ENCODE results near the gene ZWILCH.
"Not testable (repeated sequence)": the region's sequence is repeated elsewhere in the genome, so short reads cannot be mapped to it uniquely, and the experiment has no call there.

The ZWILCH gene

DNA sequence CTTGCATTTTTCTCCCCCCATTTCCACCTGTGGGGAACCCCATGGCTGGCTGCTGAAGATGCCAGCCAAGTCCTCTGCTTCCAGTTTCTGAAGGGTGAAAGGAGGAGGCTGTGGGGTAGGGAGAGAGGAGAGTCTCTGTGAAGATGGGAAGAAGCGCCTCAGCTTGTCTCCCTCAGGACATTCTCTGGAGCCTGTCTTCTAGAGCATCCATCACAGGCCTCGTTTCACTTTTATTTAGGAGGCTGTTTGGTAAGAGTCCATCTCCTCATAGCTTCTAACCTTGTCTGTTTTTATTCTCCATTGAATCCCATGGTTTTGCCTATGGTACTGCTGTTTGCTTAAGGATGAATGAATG lies 69.4 kb downstream of the ZWILCH start:
- in situ Hi-C loops (cut with MboI; ENCODE audit: low sequenced_read_pairs), result no loop called here

DNA sequence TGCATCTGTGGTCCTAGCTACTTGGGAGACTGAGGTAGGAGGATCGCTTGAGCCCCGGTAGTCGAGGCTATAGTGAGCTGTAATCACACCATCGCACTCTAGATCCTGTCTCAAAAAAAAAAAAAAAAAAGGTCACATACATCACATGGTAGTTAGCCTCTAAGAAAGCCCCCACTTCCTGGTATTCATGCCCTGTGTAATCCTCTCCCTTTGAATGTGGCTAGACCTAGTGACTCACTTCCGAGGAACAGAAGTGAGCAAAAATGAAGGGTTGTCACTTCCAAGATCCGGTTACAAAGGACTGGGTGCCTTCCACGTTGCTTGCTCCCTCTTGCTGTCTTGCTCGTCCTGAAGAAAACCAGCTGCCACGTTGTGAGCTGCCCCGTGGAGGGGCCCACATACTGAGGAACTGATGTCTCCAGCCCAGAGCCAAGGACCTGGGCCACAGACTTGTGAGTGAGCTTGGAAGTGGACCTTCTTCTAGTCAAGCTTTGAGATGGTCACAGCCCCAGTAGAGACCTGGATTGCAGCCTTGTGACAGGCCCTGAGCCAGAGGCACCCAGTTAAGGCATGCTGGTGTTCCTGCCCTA lies 73.3 kb downstream of the ZWILCH start:
- in situ Hi-C loops (cut with MboI; ENCODE audit: low sequenced_read_pairs), result no loop called here

DNA sequence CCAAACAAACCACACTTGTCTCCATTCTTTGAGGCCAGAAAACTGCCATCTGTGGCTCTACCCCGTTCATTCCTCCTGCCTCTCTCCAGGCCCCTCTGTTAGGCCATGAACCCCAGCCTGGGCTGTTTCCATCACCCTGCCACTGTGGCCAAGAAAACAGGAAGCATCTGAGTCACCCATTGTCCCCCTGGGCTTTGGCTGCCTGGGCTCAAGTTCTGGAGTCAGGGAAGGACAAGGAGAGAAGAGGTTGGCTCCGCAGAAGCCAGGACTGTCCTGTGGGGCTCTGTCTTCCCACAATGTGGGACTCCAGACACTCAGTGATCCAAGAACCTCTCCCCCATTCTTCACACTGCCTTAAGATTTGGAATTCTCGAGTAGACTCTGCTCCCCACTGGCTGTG lies 75.5 kb downstream of the ZWILCH start:
- in situ Hi-C loops (cut with MboI; ENCODE audit: low sequenced_read_pairs), result no loop called here

DNA sequence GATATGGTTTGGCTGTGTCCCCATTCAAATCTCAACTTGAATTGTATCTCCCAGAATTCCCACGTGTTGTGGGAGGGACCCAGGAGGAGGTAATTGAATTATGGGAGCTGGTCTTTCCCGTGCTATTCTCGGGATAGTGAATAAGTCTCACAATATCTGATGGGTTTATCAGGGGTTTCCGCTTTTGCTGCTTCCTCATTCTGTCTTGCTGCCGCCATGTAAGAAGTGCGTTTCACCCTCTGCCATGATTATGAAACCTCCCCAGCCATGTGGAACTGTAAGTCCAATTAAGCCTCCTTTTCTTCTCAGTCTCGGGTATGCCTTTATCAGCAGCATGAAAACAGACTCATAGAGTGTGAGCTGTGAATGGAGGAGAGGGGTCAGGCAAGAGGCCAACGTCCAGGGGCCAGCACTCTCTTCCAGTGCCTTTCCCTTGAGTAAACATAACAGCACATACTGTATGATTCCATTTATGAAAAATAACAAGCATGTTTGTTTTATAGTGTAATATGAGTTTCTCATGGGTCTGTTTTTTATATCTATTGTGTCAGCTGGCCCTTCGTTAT lies 76.9 kb downstream of the ZWILCH start:
- in situ Hi-C loops (cut with MboI; ENCODE audit: low sequenced_read_pairs), result no loop called here

DNA sequence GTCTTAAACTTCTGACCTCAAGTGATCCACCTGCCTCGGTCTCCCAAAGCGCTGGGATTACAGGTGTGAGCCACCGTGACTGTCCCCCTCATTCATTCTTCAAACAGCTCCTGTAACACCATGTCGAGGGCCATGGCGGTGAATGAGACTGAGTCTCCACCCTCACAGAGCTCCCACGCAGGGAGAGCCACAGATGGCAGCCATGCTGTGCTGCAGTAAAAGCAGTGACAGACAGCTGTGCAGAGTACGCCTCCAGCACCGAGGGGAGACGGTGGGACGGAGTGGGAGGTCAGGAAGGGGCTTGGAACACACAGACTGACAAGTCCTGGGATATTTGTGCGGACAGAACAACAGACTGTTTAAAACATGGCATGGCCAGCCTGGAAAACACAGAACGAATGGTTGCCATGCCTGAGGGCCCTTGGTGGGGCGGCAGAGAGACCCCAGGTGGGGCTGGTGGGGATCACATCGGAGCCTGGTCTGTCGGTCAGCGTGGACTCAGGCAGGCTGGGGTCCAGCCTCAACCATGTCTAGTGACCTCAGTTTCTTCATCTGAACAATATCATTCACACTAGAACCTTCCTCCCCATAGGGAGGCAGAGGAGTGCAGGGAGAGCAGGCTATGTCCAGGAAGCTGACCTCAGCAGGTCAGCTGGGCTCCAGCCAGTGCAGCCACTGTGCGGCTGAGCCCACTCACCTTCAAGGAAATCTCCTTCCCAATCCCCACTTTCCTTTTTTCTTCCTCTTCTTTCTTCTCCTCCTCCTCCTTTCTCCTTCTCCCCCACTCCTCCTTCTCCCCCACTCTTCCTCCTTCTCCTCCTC lies 81.2 kb downstream of the ZWILCH start:
- in situ Hi-C loops (cut with MboI; ENCODE audit: low sequenced_read_pairs), result no loop called here

DNA sequence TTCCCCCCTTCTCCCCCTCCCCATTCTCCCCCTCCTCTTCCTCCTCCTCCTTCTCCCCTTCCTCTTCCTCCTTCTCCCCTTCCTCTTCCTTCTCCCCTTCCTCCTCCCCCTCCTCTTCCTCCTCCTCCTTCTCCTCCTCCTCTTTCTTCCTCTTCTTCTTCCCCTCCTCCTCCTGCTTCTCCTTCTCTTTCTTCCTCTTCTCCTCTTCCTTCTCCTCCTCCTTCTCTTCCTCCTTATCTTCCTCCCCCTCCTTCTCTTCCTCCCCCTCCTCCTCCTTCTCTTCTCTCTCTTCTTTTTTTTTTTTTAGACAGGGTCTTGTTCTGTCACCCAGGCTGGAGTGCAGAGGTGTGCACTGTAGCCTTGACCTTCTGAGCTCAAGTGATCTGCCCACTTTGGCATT lies 81.9 kb downstream of the ZWILCH start:
- in situ Hi-C loops (cut with MboI; ENCODE audit: low sequenced_read_pairs), result no loop called here

DNA sequence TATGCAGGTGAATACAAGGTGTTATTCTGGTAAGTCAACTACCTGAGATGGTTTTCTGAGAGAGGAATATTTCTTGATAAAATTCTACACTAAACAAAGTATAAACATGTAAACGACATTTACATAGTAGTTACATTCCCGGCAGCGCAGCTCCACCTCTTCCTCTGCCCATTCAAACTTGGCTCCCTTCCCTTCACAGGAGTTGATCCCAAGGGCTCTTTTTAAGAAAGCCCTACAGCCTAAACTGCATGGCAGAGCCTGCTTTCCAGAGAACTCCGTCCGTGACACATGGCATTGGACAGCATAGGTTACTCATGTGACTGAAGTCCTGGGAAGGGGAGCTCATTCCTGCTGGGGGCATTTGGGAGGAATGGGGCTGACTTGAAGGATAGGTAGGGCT lies 82.6 kb downstream of the ZWILCH start:
- in situ Hi-C loops (cut with MboI; ENCODE audit: low sequenced_read_pairs), result no loop called here

DNA sequence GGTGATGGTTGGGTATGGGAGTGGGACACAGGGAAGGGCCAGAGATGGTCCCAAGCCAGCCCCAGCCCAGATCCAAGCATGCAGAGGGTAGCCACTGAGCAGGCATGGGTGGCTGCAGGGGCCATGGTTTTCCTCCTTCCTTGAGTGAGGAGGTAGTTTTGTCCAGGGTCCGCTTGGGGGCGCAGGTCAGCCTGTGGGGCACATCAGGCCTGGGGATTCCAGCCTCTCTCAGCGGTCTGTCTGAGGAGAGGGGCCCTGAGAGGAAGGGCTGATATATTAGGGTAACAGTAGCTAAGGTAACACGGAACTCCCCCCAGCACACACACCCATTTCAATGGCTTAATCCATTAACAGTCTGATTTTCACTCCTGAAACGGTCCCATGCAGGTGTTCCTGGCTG lies 83.4 kb downstream of the ZWILCH start:
- in situ Hi-C loops (cut with MboI; ENCODE audit: low sequenced_read_pairs), result no loop called here

DNA sequence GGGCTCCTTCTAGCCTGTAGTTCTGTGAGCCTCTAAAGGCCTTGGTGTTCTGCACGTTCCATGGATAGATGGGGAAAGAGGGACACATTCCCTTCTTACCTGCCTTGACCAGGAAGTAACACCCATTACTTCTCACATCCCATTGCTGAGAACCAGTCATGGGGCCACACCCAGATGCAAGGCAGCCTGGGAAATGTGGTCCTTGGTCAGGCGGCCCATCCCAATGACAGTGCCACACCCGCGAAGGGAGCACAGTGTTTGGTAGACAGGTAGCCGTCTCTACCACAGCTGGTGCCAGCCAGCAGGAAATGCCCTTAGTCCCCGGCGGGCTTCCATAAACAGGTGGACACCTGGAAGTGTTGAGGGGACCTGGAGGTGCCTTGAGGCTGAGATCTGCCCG lies 83.8 kb downstream of the ZWILCH start:
- in situ Hi-C loops (cut with MboI; ENCODE audit: low sequenced_read_pairs), result no loop called here

DNA sequence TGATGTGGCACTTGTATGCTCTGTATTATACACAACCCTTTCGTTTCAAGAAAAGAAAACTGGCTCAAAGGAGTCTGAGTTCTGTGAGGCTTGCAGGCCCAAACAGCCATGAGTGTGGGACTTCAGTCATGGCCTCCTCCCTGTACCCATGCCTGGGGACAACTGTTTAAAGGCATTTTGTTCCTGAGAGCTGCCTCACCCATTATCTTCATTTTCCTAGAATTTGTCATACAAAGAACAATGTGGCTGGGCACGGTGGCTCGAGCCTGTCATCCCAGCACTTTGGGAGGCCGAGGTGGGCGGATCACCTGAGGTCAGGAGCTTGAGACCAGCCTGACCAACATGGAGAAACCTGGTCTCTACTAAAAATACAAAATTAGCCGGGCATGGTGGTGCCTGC lies 84.3 kb downstream of the ZWILCH start:
- in situ Hi-C loops (cut with MboI; ENCODE audit: low sequenced_read_pairs), result not testable (repeated sequence)

DNA sequence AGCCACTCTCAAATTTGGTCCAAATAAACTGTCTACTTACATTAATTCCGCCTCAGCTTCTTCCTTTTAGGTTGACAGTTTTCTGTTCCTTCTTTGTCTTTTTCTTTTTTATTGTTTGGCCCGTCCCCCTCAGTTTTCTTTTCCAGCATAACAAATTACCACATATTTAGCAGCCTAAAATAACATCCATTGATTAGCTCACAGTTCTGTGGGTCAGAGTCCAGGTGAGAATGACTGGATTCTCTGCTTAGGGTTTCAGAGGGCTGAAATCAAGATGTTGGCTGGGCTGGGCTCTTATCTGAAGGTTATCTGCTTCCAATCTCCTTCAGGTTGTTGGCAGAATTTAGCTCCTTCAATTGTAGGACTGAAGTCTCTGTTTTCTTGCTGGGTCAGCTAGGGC lies 85.3 kb downstream of the ZWILCH start:
- in situ Hi-C loops (cut with MboI; ENCODE audit: low sequenced_read_pairs), result no loop called here

DNA sequence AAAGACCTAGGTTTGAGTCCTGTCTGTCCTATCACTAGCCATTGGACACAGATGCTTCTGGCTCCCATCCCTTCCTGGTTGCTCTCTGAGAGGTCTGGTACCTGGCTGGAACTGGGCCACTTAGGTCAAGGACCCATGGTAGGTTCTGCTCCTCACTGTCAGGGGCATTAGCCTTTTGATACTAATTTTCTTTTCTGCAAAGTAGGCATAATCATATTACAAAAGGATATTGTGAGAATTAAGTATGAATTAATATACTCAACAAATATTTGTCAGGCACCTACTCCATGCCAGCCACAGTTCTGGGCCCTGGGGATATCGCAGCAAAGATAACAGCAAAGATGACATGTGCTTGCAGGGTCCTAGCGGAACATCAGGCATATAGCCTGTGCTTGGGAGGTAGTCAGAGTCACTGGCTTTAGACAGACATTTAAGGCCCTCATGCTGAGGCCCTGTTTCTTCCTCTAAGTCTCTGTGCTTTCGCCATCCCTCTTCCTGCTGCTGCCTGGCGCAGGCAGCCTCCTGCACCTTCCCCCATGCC lies 86.3 kb downstream of the ZWILCH start:
- in situ Hi-C loops (cut with MboI; ENCODE audit: low sequenced_read_pairs), result no loop called here

DNA sequence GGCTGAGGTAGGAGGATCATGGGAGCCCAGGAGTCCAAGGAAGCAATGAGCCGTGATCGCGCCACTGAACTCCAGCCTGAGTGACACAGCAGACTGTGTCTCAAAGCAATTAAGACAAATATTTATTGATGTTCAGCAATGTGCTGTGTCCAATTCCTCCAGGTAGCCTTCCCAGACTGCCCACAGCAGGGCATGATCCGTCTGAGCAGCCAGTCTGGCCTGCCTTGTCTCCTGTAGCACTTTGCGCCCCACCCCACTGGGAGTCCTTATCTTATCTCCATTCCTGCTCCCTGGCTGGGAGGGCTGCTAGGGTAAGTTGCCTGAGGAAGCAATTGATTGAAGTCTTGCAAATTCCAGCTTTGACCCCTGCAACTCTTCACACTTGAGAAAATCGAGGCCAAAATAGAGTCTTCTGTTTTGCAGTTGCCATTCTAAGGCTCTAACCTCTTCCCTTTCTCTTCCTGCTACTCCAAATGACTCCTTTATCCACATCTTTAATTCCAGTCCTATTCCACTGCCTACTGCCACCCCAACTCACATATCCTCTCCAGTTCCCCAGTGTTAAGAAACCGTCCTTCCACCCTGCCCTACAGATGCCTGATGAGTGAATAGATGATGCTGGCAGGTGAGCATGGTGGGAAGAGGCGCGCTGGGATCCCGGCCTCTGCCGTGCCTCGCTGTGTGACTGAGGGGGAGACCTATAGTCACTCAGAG lies 87.5 kb downstream of the ZWILCH start:
- in situ Hi-C loops (cut with MboI; ENCODE audit: low sequenced_read_pairs), result no loop called here

DNA sequence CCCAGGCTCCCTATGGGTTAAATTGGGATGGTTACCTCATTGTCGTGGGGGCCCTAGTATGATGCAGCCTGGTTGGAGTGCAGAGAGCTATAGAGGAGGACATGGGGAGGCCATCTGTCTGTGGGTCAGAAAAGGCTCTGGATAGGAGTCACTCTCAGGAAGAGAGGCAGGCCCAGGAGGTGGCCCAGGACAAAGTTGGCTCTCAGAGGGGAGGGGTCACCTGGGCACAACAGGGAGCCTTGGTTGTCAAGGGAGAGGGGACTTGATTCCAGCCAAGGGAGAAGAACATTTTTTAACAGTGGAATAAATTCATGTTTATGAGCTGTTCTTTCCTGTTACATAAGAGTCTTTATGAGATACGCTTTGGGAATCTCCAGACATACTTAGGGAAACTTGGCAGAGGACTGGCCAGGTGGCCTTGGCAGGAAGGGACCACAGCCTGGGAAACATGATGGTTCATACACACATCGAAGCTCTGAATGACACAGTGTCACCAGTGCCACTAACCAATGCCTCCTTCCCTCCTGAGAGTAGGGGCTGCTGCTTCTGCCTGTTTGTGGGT lies 88.2 kb downstream of the ZWILCH start:
- in situ Hi-C loops (cut with MboI; ENCODE audit: low sequenced_read_pairs), result no loop called here

DNA sequence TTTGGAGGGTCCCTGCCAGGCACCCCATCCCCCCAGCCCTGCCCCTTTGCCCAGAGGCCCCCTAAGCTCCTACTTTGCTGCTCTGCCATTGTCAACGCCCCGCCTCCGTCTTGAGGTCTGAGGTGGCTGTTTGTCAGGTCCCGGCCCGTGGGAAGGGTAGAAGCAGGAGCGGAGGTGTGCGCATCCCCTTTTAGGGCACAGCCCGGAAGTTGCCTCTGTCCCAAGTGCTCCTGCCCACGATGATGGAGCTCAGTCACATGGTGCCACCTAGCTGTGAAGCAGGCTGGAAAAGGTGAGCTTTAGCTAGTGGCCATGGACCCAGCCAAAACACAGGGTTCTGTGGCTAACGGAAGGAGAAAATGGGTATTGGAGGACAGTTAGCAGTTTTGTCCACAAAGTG lies 89.2 kb downstream of the ZWILCH start:
- in situ Hi-C loops (cut with MboI; ENCODE audit: low sequenced_read_pairs), result no loop called here

DNA sequence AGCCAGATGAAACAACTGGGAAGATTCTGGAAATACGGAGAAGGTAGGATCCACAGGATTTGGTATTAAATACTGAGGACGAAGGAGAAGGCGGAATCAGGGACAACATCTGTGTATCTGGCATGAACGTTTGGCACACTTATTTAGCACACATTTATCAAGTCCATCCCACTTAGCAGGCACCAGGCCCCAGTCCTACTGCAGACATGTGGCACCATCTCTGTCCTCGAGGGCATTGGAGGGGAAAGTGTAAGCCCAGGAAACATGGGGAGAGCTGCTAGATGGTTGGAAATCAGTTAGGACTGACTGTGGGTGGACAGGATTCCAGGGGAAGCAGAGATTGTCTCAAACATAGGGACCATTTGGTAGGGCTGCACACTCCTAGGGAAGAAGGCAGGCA lies 89.7 kb downstream of the ZWILCH start:
- in situ Hi-C loops (cut with MboI; ENCODE audit: low sequenced_read_pairs), result no loop called here

DNA sequence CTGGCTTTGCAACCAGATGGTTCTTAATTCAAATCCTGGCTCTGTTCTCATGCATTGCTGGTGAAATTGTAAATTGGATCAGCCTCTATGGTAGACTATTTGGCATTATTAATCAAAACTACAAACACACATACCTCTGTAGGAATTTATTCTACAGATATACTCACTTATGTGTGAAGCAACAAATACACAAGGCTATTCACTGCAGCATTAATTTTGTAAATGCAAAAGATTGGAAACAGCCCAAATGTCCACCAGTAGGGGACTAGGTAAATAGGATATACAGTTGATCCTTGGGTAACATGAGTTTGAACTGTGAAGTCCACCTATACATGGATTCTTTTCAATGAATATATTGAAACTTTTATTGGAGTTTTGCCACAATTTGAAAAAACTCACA lies 90.2 kb downstream of the ZWILCH start:
- in situ Hi-C loops (cut with MboI; ENCODE audit: low sequenced_read_pairs), result no loop called here

DNA sequence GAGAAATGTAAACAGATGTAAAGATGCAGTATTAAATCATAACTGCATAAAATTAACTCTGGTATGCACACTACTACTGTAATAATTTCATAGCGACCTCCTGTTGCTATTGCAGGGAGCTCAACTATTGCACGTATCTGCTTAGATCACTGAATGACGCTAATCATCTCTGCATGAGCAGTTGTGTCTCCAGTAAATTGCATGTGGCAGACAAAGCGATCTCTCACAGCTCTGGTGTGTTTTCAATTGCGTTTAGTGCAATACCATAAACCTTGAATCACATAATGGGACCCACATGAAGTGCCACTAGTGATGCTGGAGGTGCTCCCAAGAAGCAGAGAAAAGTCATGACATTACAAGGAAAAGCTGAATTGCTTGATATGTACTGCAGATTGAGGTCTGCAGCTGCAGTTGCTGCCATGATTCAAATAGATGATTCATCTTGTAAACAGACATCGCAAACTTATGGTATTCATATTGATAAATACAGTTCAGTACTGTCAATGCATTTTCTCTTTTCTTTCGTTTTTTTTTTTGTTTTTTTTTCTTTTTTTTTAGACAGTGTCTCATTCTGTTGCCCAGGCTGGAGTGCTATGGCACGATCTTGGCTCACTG lies 90.9 kb downstream of the ZWILCH start:
- in situ Hi-C loops (cut with MboI; ENCODE audit: low sequenced_read_pairs), result no loop called here

DNA sequence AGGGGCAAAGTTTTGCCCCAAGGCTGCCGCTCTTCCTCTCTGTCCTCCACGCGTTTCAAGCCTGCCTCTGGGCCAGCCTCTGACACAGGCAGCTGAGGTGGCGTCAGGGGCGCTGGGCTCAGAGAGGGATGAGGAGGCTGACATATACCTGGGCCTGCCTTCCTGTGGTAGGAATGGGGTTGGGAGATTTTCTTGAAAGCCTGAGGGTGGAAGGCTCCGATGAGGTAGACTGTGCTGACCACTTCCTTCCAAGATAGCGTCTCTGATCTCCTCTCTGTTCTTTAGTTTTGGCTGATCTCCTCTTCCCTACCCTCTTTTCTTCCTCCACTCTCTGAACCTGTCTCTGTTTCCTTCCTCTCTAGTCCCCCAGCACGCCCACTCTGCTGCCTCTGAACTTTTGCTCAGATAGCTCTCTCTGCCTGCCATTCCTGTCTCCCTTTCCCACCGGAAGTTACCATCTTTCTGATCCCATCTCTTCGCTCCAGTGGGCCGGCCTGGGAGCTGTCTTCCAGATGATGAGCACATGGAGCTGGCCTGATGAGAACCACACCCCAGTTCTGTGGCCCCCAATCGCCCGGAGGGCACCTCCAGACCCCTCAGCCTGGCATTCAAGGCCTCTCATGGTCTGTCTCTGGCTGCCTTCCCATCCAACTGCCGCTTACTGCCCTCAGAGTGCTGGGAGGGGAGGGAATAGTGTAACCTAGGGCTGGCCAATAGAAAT lies 93.1 kb downstream of the ZWILCH start:
- in situ Hi-C loops (cut with MboI; ENCODE audit: low sequenced_read_pairs), result no loop called here

Measured in HL-60/S4 (cell line).